AG09319 (cell line): ENCODE measurements around the gene GALNS.

ENCODE experiments used
- DNase-seq: peaks from one replicate; pipeline ENCODE4 v3.0.0-alpha.2; 2010; ENCODE audit warnings: low read depth; ENCODE audit errors: extremely low read depth
- CTCF ChIP-seq: IDR thresholded peaks from 2 replicates; pipeline ENCODE4 v1.5.1; 2011; ENCODE audit warnings: low read depth, mild to moderate bottlenecking, inconsistent platforms, low read length, moderate library complexity

GALNS gene

GRCh38 chr16:88787579-88788314 is 69.0 kb downstream of the GALNS start:
- DNase-seq = no peak
- no peak for TF ChIP-seq CTCF

GRCh38 chr16:88785106-88785924 is 71.4 kb downstream of the GALNS start, which contains the start of gene PIEZO1:
PIEZO1 (minus strand) TSS chr16:88785220; CDS start chr16:88784964, 256 bp downstream.
- DNase-seq = no peak
- TF ChIP-seq CTCF = peak; percentile 76

GRCh38 chr16:88784856-88785105 is 72.0 kb downstream of the GALNS start:
- TF ChIP-seq CTCF = no peak
- no peak for DNase-seq

GRCh38 chr16:88784074-88784855 is 72.5 kb downstream of the GALNS start:
- no peak for DNase-seq
- TF ChIP-seq CTCF = peak; percentile 63

GRCh38 chr16:88783391-88784073 is 73.2 kb downstream of the GALNS start:
- no peak for TF ChIP-seq CTCF
- no peak for DNase-seq

GRCh38 chr16:88782454-88783390 is 74.0 kb downstream of the GALNS start:
- DNase-seq = no peak
- no peak for TF ChIP-seq CTCF
